BLaER1 treated with 17β-estradiol and CSF1 and Interleukin-3, amounts not matched to agents 10 nM and 100 nM (cell line): Measurements from ENCODE around the gene TBX10.
A peak's percentile ranks its signal among the peaks of the same experiment; 100 is the strongest.
"Not testable (repeated sequence)": the region's sequence is repeated elsewhere in the genome, so short reads cannot be mapped to it uniquely, and the experiment has no call there.

Experiments
- H3K27ac ChIP-seq, 11 experiments: shearing (Covaris generic); formaldehyde crosslinking; 2 replicates each; pipeline ENCODE4 v1.8.1; 2022
- H3K27me3 ChIP-seq, 11 experiments: shearing (Covaris generic); formaldehyde crosslinking; 2 replicates each; pipeline ENCODE4 v1.8.1; 2022
- H3K36me3 ChIP-seq, 11 experiments: shearing (Covaris generic); formaldehyde crosslinking; 2 replicates each; pipeline ENCODE4 v1.8.1; 2022
- H3K4me1 ChIP-seq, 10 experiments: shearing (Covaris generic); formaldehyde crosslinking; 2 replicates each; pipeline ENCODE4 v1.8.1; 2022
- H3K4me2 ChIP-seq, 11 experiments: shearing (Covaris generic); formaldehyde crosslinking; 2 replicates each; pipeline ENCODE4 v1.8.1; 2022
- H3K4me3 ChIP-seq, 10 experiments: shearing (Covaris generic); formaldehyde crosslinking; 2 replicates each; pipeline ENCODE4 v1.8.1; 2022
- H3K9ac ChIP-seq, 11 experiments: shearing (Covaris generic); formaldehyde crosslinking; 2 replicates each; pipeline ENCODE4 v1.8.1; 2022
- H3K9me3 ChIP-seq, 11 experiments: shearing (Covaris generic); formaldehyde crosslinking; replicated peaks in 1 of 11; 2 replicates each; pipeline ENCODE4 v1.8.1; 2022
- H4K20me1 ChIP-seq, 11 experiments: shearing (Covaris generic); formaldehyde crosslinking; 2 replicates each; pipeline ENCODE4 v1.8.1; 2022
- Cebpa-rat ChIP-seq, 11 experiments: shearing (Covaris generic); IDR thresholded peaks; 2 replicates each; pipeline ENCODE4 v1.8.1; 2022

Gene TBX10

GRCh38 chr11:67593565-67593905 lies 46.0 kb downstream of the TBX10 start:
- Histone ChIP-seq H3K9me3 (peaks cover 4 to 19% (median 17%) of the 10 kb centered on the region in 11 experiments; a peak in 20 of 22 replicates), H3K4me1 (peaks cover 4 to 12% (median 7%) of the 10 kb centered on the region in 10 experiments; a peak in 16 of 20 replicates), H3K27me3 (no peaks in the 10 kb centered on the region), H4K20me1 (peaks cover 0 to 6% (median 0%) of the 10 kb centered on the region in 11 experiments; a peak in 4 of 22 replicates), H3K4me3 (no peak overlapping the region), H3K36me3 (peaks cover 4 to 14% (median 10%) of the 10 kb centered on the region in 11 experiments; a peak in 18 of 22 replicates), H3K27ac (no peak overlapping the region), H3K9ac (no peak overlapping the region), H3K4me2 (no peak overlapping the region)
- no peak for TF ChIP-seq Cebpa-rat (IDR thresholded peaks at IDR 0.05)

- peaks cover 10 to 18% (median 12%) of the 10 kb centered on the region in 10 experiments for H3K4me1 ChIP-seq
- H3K4me3 ChIP-seq, result no peak overlapping the region
- TF ChIP-seq Cebpa-rat (IDR thresholded peaks at IDR 0.05), result no peak
- H3K27me3 ChIP-seq, result no peaks in the 10 kb centered on the region
- H3K4me2 ChIP-seq, result no peak overlapping the region
- peaks cover 0 to 11% (median 3%) of the 10 kb centered on the region in 11 experiments; a peak in 8 of 22 replicates for H4K20me1 ChIP-seq
- peaks cover 4 to 19% (median 12%) of the 10 kb centered on the region in 11 experiments; a peak in 18 of 22 replicates for H3K36me3 ChIP-seq
- no peak overlapping the region for H3K27ac ChIP-seq
- H3K9ac ChIP-seq, result no peak overlapping the region
- H3K9me3 ChIP-seq, result peaks cover 3 to 14% (median 12%) of the 10 kb centered on the region in 11 experiments; a peak in 20 of 22 replicates
Observed at GRCh38 chr11:67592880-67593564, 46.5 kb downstream of the TBX10 start.

GRCh38 chr11:67588899-67589415 lies 50.6 kb downstream of the TBX10 start:
- not testable (repeated sequence) for H3K27ac ChIP-seq, H3K9ac ChIP-seq, H3K27me3 ChIP-seq, H3K4me3 ChIP-seq
- Histone ChIP-seq H4K20me1 (peaks cover 14 to 52% (median 42%) of the 10 kb centered on the region in 11 experiments; a peak in 21 of 22 replicates), H3K4me1 (peaks cover 46 to 54% (median 50%) of the 10 kb centered on the region in 10 experiments), H3K9me3 (peaks cover 0 to 12% (median 0%) of the 10 kb centered on the region in 11 experiments; a peak in 2 of 22 replicates), H3K36me3 (peaks cover 7 to 55% (median 48%) of the 10 kb centered on the region in 11 experiments; a peak in 20 of 22 replicates), H3K4me2 (peak overlapping the region in 10 of 11 experiments; percentile 14 to 100 (median 87); a peak in 16 of 22 replicates)

- no peaks in the 10 kb centered on the region for H3K27me3 ChIP-seq
- TF ChIP-seq Cebpa-rat (IDR thresholded peaks at IDR 0.05), result no peak
- peaks cover 46 to 53% (median 49%) of the 10 kb centered on the region in 10 experiments for H3K4me1 ChIP-seq
- H4K20me1 ChIP-seq, result peaks cover 14 to 52% (median 42%) of the 10 kb centered on the region in 11 experiments; a peak in 21 of 22 replicates
- H3K4me2 ChIP-seq, result peak overlapping the region; percentile 2 to 100 (median 89); a peak in 18 of 22 replicates
- H3K27ac ChIP-seq, result peak overlapping the region in 6 of 11 experiments; percentile 59 to 95 (median 74); a peak in 7 of 22 replicates
- peak overlapping the region in 1 of 11 experiments; percentile 37; a peak in 2 of 22 replicates for H3K9ac ChIP-seq
- peaks cover 7 to 55% (median 48%) of the 10 kb centered on the region in 11 experiments; a peak in 20 of 22 replicates for H3K36me3 ChIP-seq
- H3K9me3 ChIP-seq, result peaks cover 0 to 12% (median 0%) of the 10 kb centered on the region in 11 experiments; a peak in 2 of 22 replicates
- H3K4me3 ChIP-seq, result no peak overlapping the region
Observed at GRCh38 chr11:67588136-67588503, 51.4 kb downstream of the TBX10 start.

GRCh38 chr11:67586568-67587250 lies 52.9 kb downstream of the TBX10 start:
- TF ChIP-seq Cebpa-rat (IDR thresholded peaks at IDR 0.05), result no peak
- peak overlapping the region in 10 of 11 experiments; percentile 42 to 97 (median 93); a peak in 18 of 22 replicates for H3K9ac ChIP-seq
- peak overlapping the region; percentile 85 to 100 (median 99) for H3K4me2 ChIP-seq
- H3K9me3 ChIP-seq, result peaks cover 0 to 12% (median 0%) of the 10 kb centered on the region in 11 experiments; a peak in 2 of 22 replicates
- peak overlapping the region in 6 of 10 experiments; percentile 74 to 85 (median 76); a peak in 11 of 20 replicates for H3K4me3 ChIP-seq
- H3K27me3 ChIP-seq, result peaks cover 0 to 4% (median under 1%) of the 10 kb centered on the region in 11 experiments; a peak in 7 of 22 replicates
- H3K36me3 ChIP-seq, result peaks cover 7 to 55% (median 48%) of the 10 kb centered on the region in 11 experiments; a peak in 20 of 22 replicates
- peaks cover 14 to 52% (median 42%) of the 10 kb centered on the region in 11 experiments; a peak in 21 of 22 replicates for H4K20me1 ChIP-seq
- H3K27ac ChIP-seq, result peak overlapping the region in 9 of 11 experiments; percentile 6 to 97 (median 60); a peak in 14 of 22 replicates
- peaks cover 60 to 67% (median 64%) of the 10 kb centered on the region in 10 experiments for H3K4me1 ChIP-seq

- Histone ChIP-seq H3K9me3 (peaks cover 0 to 12% (median 0%) of the 10 kb centered on the region in 11 experiments; a peak in 2 of 22 replicates), H3K4me1 (peaks cover 65 to 71% (median 70%) of the 10 kb centered on the region in 10 experiments), H3K27ac (peak overlapping the region in 8 of 11 experiments; percentile 23 to 97 (median 82); a peak in 11 of 22 replicates), H3K9ac (peak overlapping the region in 10 of 11 experiments; percentile 42 to 97 (median 93); a peak in 20 of 22 replicates), H3K4me2 (peak overlapping the region; percentile 85 to 100 (median 99)), H3K4me3 (peak overlapping the region in 8 of 10 experiments; percentile 74 to 85 (median 79); a peak in 14 of 20 replicates), H3K27me3 (peaks cover 0 to 11% (median 8%) of the 10 kb centered on the region in 11 experiments; a peak in 11 of 22 replicates), H3K36me3 (peaks cover 7 to 55% (median 48%) of the 10 kb centered on the region in 11 experiments; a peak in 20 of 22 replicates), H4K20me1 (peaks cover 14 to 52% (median 42%) of the 10 kb centered on the region in 11 experiments; a peak in 21 of 22 replicates)
- TF ChIP-seq Cebpa-rat (IDR thresholded peaks at IDR 0.05), result no peak
Observed at GRCh38 chr11:67585911-67586310, 53.7 kb downstream of the TBX10 start.

- Histone ChIP-seq H3K9ac (peak overlapping the region; percentile 80 to 97 (median 92); a peak in 21 of 22 replicates), H3K9me3 (peaks cover 0 to 12% (median 0%) of the 10 kb centered on the region in 11 experiments; a peak in 2 of 22 replicates), H3K4me3 (peak overlapping the region; percentile 54 to 85 (median 76); a peak in 19 of 20 replicates), H4K20me1 (peaks cover 14 to 52% (median 42%) of the 10 kb centered on the region in 11 experiments; a peak in 21 of 22 replicates), H3K27ac (peak overlapping the region in 9 of 11 experiments; percentile 85 to 97 (median 94); a peak in 18 of 22 replicates), H3K4me1 (peaks cover 69 to 78% (median 76%) of the 10 kb centered on the region in 10 experiments), H3K4me2 (peak overlapping the region; percentile 85 to 100 (median 99)), H3K36me3 (peaks cover 7 to 55% (median 48%) of the 10 kb centered on the region in 11 experiments; a peak in 20 of 22 replicates), H3K27me3 (peaks cover 0 to 13% (median 8%) of the 10 kb centered on the region in 11 experiments; a peak in 11 of 22 replicates)
- no peak for TF ChIP-seq Cebpa-rat (IDR thresholded peaks at IDR 0.05)
Observed at GRCh38 chr11:67584881-67585873, 54.4 kb downstream of the TBX10 start.
